Occipital lobe (tissue), 2 donors: Measurements from ENCODE around the gene BUB1B. TPM values are rescaled to one million over a fixed set of nuclear protein-coding genes. Genes with fewer than 3 reads are reported as not detected.

Experiments
- DNase-seq: peaks from one replicate; lab custom pipeline; 2025; lab: John Stamatoyannopoulos, UW
- total RNA-seq: library from RNA; depleted of rRNA; stranded (reverse); fragments of >200 nt; gene quantifications from one replicate; pipeline ENCODE4 v1.2.3, GENCODE V29; 2014

BUB1B gene
- total RNA-seq, 1 donor from 2014 or later, result 6.6 TPM

DNA sequence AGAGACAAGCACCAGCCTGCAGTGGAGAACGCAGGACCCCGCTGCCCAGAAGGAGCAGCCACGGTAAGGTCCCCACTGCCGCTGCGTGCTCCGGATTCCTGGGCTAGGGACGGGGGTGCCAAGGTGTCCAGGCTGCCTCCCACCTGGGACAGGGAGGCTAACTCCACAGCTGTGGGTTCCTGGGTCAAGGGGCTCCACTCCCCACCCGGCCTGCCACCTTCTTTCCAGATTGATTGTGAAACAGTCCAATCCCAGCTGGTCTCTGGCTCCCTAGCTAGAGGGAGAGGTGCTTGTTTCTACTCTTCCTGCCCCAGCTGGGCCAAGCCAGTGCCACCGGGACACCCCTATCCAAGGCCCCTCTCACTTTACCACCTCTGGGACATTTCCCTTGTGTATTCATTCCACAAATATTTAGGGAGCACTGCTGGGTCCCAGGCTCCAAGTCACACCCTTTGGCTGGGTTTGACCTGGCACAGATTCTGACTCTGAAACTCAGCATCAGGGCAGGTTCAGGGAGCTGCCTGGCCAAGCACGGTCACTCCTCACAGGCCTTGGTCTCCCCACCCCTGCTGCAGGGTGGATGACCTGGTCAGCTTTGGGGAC, 79.9 kb downstream of the BUB1B start:
- no peak for DNase-seq

DNA sequence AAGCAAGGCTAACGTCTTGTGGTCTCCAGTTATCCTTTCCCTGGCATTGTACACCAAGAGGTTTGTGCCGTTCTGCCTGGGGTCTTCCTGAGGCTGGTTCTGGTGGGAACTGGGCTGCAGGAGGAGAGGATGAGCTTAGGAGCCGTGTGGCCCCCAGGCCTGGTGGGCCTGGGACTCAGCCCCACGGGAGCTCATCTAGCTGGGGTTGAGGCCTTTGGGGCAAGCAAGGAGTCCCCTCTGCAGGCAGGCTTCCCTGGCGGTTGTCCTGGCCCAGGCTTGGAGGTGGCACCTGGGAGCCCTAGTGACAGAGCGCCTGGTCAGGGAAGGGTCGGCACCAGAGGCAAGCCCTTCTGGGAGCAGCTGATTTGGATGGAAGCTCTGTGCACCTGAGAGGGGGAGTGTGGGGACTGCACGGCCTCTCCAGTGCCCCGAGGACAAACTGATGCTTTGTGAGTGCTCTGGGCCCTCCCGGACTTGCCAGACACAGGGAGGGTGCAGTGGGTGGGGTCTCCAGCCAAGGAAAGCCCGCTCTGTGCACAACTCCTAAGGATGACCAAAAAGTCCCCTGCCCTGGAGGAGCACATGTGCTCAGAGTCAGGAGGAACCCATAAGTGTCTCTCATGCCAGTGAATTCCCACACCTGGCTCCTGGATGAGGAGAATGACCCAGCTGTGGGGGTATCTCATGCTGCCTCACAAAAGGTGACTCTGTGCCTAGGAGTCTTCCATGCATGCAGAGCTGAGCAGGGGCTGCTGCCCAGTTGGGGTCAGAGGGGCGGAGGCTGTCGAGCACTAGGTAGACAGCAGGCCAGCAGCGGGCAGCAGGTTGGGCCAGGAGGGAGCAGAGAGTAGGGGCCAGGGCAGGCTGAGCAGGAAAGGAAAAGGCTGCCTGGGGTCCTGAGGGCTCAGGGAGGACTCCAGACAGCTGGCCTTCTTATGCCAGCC, 80.7 kb downstream of the BUB1B start:
- no peak for DNase-seq

DNA sequence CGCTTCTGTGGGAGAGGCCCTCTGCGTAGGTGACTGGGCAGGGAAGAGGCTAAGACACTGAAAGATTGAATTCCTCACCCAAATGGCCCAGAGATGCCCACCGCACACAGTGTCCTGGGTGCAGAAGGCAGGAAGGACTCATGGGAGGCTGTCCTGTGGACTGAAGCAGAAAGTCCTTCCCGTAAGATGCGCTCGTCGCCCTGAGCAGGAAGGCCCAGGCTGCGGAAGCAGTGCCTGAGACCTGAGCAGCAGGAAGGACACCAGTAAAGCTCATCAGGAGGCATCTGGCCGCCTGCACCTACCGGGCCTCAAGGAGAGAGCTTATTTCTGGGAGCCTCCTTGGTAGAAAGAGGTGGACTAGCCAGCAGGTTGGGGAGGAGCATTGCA, 81.3 kb downstream of the BUB1B start:
- DNase-seq, result no peak

DNA sequence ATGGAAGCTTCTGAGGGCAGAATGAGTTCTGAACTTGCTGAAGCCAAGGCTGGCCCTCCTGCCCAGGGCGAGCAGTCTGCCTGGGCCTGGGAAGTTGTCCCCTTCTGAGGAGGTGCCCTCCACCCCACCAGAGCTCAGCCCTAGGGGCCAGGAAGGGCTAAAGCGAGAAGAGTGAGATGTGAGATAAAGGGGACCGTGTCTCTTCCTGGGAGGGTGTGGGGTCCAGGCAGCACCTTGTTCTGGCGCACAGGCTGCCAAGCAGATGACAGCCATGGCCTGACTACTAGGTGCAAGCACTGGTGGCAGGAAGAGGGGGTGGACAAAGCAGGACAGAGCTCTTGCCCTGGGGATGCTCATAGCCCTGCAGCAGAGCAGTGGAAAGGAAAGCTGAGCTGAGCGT, 81.7 kb downstream of the BUB1B start:
- DNase-seq, result no peak

DNA sequence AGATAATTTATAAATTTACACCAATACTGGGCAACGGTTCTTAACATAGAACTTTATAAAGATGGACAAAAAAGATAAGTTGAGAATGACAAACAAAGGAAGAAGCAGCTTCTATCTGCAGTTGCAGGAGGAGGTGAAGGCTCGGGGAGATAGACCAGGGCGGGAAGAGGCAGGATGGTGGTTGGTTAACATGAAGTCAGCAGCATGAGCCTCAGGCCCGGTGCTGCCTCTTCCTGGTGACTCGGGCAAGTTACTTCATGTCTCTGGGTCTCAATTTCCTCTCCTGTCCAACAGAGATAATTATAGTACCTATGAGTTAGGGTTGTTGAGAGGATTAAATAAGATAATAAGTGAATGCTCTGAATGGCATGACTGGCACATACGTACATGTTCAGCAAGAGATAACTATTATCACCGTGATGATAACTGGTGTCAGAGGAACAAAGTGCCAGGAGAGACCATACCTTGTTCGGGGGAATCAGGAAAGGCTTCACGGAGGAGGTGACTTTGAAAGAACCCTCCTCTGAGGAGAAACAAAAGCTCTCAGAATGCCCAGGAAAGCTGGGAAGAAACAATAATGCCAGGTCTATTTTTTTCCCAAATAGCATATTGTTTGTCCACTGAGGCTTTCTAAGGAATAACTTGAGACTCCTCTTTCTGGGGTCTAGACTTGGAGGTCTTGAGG, 82.4 kb downstream of the BUB1B start:
- no peak for DNase-seq

DNA sequence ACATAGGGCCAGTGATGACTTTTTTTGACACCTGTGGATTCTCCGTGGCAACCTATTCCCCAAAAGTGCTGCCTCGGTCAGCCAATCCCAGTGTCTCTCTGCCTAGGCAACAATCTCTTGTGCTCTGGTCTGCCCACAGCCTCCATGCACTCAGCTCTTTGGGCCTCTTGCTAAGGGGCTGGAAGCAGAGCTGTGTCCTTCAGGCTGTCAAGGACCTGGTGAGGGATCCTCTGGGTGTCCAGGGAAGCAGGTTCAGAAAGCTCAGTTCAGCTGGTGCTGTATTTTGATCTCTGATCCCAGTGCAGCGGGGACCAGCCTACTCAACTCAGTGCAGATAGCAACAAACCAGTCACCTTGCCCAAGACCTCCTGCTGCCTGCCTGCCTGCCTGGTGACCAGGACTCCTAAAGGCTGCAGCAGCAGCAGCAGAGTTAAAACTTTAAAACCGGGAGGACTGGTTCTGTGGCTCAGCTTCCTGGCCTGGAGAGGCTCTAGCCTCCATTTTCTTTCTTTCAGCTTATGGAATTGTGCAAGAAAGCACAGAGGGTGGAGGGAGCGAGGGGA, 84.2 kb downstream of the BUB1B start:
- DNase-seq, result no peak

DNA sequence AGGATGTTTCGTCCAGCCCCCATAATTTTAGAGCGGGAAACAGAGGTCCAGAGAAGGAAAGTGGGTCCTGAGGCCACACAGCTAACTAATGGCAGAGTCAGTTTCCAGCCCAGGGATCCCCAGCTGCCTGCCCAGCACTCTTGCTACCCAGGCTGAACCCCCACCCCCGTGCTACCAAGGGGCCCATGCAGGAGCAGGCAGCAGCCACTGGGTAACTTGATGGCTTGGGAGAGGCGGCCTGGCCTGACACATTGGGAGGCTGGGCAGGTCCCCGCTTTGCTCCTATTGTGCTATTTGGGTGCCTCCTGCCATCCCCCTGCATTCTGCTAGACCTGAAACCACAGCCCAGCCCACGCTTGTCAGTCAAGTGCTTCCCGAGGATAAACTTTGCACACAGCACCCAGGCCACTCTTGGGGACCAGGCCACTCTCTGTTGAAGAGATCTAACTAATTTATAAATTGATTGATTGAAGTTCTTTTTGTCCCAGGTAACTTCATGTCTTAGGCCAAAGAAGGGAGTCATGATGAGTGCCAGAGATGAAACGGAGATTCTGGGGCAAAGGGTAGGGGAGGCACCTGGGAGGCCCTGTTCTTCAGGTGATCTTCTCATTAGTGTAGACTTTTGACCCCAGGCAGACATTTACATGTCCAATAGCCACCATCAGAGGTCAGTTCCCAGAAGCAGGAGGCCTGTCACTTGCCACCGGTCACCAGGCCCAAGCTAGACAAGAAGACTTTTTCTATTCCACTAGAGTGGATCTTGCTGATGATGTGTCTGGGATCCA, 85.0 kb downstream of the BUB1B start:
- DNase-seq, result no peak

DNA sequence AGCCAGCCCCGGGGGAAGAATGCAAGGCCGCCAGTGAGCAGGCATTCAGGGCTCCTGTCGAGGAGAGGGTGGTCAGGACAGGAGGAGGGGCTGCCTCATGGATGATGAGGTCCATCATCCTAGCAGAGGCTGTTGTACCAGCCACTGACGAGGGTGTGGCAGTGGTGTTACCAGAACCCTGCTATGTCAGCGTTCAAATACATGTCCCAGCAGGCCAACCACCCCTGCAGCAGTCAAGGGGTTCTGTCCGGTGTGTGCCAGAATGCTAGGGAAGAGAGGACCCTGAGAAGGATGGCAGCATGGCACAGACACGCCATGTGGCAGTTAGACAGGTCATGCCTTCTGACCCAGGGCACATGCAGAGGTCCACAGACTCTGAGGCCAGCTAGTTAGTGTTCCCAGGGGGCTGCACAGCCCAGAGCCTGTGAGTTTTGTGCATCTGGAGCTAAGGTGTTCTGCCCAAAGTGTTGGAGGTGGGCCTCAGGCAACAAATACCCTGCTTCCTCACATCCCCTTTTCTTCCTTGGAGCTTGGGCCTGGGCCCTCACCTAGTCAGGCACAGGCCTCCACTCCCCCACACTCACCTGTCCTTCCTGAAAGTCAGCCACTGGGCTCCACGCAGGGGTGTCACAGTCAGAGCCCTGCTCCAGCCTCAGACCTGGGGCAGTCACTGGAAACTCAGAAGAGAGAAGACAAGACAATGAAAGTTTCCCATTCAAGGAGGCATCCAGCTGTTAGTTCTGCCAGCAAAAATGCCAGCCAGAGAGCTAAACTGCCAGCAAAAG, 85.8 kb downstream of the BUB1B start:
- no peak for DNase-seq

DNA sequence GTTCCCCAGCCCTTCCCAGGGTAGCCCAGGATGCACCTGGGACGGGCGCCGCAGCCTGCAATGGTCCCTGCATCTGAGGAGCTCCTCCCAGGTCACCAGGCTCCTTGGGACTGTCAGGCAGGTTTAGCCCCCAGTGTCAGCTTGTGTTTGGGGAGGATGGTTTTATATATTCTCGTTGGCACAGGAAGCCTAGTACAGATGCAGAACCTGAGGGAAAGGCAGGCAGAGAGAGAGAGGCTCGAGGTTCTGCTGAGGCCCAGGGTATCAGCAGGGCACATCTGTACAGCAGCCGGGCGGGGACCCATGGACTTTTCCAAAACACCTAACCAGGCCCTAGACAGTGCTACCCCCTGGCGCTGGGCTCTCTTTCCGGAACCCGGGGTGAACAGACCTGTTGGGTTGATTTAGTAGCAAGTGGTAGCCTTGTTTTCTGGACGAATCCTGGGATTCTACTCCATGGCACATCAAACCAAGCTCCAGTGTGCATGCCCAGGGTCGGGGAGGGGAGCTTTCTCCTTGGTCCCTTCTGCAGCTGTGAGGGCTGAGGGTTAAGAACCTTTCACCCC, 86.6 kb downstream of the BUB1B start:
- DNase-seq, result no peak

DNA sequence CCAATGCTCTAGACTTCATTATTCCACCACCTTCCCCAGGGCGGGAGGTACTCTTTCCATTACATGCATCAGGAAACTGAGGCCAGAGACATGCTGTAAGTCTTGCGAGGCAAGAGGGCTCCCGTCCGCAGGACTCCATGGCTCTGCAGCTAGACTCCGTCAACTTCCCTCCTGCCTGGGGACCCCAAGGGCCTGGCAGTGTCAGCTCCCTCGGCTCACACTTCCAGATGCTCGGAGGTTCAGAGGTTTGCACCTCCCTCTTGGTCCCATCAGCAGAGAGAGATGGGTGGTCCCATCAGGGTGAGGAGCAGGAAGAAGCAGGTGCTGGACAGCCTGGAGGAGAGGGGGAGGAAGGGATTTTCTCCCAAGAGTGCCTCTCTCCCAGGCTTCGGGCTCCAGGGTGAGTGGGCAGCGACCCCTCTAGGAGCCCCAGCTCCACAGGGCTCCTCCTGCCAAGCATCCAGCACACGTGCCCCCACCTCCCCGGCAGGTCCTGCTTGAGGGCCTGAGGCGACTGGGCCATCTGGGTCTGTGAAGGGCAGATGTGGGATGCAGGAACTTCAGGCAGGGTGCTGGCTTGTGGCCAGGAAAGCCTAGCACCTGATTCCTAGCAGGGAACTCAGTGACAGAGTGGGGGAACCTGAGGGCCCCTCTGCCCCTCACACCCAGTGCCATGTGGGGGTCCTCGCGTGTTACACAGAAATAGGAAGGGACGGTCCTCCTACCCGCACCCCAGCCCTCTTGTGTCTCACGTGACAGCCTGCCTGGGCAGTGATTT, 87.3 kb downstream of the BUB1B start:
- DNase-seq, result no peak

DNA sequence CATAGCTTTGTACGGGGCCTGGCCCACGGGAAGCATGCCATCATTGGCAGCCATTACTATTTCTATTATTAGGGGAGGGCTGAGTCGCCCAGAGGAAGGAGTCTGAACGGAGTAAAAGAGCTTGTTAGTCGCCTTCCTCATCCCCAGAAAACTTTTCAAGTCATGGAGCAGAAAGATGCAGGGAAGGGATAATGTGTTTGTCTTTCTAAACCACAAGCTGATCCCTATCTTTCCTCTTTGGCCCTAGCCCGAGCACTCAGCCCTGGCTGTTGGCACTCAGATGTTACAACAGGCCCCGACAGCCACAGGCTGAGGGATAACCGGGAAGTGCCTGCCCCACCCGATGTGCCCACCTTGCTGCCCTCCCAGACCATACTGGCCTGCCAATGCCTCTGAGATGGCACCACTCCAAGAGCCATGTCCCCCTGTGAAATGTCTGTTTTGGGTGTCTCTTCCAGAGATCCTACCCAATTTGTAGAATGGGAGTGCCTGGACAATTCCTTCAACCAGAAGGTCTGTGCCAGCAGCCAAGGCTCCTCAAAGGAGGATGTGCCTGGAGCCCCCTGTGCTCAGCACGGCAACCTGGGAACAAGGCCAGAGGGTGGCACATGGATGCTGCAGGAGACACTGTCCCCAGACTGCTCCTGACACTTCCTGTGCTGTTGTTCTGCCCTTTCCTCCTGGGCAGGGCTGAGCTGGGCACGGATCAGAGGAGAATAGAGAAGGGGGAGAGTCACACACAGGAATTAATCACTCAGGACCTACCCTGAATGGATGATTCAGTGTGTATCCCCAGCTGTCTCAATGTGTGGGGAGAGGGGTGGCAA, 88.8 kb downstream of the BUB1B start:
- DNase-seq, result no peak

DNA sequence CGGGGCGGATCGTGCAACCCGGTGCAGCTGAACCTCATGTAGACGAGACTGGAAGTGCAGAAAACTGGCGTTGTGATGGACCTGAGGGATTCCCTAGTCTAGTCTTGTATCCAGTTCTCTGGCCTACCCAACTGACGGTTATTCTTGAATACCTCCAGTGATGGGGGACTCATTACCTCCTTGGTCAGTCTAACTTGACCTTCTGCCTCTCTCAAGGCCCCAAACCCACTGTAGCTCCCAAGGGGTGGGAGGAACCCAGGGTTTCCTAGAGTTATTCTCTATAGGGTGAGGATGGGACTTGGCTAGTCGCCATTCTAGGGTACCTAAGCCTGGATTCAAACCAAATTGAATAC, 89.4 kb downstream of the BUB1B start:
- DNase-seq, result no peak

DNA sequence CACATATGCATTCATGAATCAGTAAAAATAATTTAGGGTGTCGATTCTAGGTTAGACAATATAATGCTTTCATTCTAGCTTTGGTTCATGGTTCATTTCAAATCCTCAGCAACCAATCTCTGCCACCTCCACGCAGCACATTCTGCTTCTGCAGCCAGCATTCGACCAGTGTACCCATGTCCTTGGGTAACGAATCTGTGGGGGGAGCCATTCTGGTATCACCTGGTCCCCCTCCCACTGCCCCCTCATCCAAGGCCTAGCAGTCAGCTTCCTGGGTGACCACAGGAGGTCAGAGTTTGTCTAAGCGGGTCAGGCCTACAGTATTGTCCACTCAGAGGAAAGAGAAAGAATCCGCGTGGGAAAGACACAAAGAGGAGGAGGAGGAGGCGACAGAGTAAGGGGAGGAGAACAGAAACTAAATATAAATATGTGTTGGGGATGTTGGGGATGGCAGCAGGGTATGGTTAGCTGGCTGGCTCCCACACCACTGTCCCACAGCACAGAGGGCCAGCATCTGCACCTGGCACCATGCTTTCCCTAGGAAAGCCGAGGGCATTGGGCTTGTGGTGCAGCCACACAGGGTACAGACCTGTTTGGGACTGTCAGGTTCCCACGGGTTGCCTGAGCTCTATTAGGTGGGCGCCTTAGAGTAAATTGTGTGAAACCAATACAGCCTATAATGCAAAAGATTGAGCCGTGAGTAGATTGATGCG, 90.1 kb downstream of the BUB1B start:
- DNase-seq, result no peak

DNA sequence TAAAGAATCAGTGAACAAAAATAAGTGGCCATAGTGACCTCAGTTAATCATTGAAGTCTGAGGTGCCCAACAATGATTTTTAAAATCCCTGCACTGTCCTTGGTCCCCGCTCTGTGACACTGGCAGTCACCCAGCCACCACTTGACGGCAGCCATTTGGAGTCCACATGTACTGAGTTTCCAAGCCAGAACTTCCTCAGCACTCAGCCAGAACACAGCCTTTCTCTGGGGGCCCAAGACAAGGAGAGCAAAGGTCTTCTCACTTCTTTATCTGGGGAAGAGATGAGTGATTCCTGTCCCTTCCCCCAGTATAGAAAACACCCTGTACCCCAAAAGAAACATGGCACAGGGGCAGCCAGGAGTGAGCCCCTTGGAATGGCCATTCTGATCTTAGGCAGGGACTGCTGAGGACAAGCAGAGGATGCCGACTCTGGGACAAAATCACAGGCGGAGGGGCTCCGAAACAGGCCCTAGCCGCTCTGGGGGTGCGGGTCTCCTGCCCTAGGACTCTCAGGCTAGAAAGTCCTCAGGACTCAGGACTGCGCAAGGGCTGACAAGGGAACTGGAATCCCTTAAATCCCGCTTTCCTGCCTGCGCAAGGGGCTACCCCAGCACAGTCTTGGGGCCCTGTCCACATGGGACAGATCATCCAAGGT, 90.7 kb downstream of the BUB1B start:
- no peak for DNase-seq

DNA sequence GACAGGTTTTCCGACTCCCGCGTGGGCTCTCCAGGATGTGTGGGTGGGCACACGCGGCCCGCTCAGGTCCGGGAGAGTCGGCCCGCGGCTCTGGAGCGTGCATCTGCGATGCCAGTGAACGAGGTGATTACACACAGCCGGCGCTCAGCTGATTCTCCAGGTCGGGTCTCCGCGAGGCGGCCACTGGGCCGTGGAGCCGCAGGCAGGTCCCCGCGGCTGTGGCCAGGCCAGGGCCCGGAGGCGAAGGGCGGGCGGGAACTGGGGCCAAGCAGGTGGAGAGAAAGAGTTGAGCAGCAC, 91.2 kb downstream of the BUB1B start:
- DNase-seq, result no peak

DNA sequence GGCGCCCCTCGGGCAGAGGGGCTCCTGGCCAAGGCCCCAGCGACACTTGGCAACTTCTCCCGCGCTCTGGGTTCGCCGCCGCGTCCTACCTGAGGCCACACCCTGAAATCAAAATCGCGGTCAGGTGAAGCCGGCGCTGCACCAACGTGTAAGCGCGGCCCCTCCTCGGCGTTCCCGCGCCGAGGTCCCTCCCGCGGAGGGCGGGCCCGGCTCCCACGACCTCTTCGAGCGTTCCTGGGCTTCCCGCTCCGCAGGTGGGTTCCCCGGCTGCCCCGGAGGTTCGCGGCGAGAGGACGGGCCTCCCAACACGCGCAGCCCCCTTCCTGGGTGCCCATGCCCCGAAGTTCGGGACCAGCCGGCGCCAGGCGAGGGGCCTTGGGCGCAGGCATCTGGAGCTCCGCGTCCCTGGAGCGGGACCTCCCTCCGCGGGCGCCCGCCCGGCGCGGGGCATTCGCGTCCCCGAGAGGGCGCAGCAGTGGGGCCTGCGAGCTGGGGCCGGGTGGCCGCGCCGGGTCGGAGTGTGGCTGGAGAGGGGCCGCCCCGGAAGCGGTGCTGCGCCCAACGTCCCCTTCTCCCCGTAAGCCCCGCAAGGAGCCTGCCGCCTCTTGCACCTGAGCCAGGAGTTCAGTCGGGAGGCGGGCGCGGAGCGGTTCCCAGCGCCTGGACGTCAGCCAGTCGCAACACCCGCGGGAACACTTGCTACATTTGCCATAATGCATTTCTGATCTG, 91.7 kb downstream of the BUB1B start:
- peak; percentile 27 for DNase-seq
